Esophagus muscularis mucosa (tissue), 4 donors: ENCODE results near the gene GDF2. TPM values are rescaled to one million over a fixed set of nuclear protein-coding genes. Genes with fewer than 3 reads are reported as not detected.

Experiments used
- DNase-seq: peaks from one replicate; pipeline ENCODE4 v3.0.0-alpha.2; 2017; ENCODE audit errors: extremely low spot score
- H3K27ac ChIP-seq, 4 donors: fragments of 200-600 bp; sonication (generic); replicated peaks in 1 of 4; 1 replicate in 3 of 4; 2 replicates in 1 of 4; pipeline ENCODE4 v1.5.1; 2016 to 2019; ENCODE audit warnings: mild to moderate bottlenecking in 1 of 4
- H3K27me3 ChIP-seq, 4 donors: fragments of 200-600 bp; sonication (generic); one replicate each; pipeline versions ENCODE4 v1.5.1 to v1.6.0; 2016 to 2019
- H3K36me3 ChIP-seq, 4 donors: fragments of 200-600 bp; sonication (generic); one replicate each; pipeline ENCODE4 v1.5.1; 2016 to 2019
- H3K4me1 ChIP-seq, 4 donors: fragments of 200-600 bp; sonication (generic); one replicate each; pipeline ENCODE4 v1.5.1; 2016 to 2019
- H3K4me3 ChIP-seq, 4 donors: fragments of 200-600 bp; sonication (generic); 1 replicate in 2 of 4; 2 replicates in 2 of 4; pipeline ENCODE4 v1.5.1; 2016 to 2019; ENCODE audit warnings: mild to moderate bottlenecking in 4 of 4, moderate library complexity in 1 of 4
- H3K9me3 ChIP-seq, 4 donors: fragments of 200-600 bp; sonication (generic); 1 replicate in 3 of 4; 2 replicates in 1 of 4; pipeline ENCODE4 v1.5.1; 2016 to 2019
- EP300 ChIP-seq: sonication (generic); formaldehyde crosslinking; IDR thresholded peaks from one replicate; pipeline ENCODE4 v1.6.1; 2017; ENCODE audit warnings: antibody characterized with exemption
- POLR2A ChIP-seq: fragments of 450-650 bp; IDR thresholded peaks from one replicate; pipeline ENCODE4 v1.6.1; 2017; ENCODE audit warnings: antibody characterized with exemption, moderate library complexity, mild to moderate bottlenecking, low read depth
- POLR2AphosphoS5 ChIP-seq, 2 donors: sonication (generic); formaldehyde crosslinking; IDR thresholded peaks; one replicate each; pipeline ENCODE4 v1.6.1; 2017; ENCODE audit warnings: antibody characterized with exemption in 2 of 2
- WGBS: methylation state at CpG from one replicate; pipeline ENCODE4 v1.1.5; 2018; 5-methylcytosine and 5-hydroxymethylcytosine counted together
- intact Hi-C: fragments of 100-400 bp; cut with DNase I; formaldehyde crosslinking; loops from one replicate; pipeline ENCODE4 v1.15.1; 2023
- total RNA-seq, 4 donors: library from RNA; depleted of rRNA; stranded (reverse); fragments of >200 nt; gene quantifications; one replicate each; pipeline versions ENCODE4 v1.1.0 to v1.2.1, GENCODE V29; 2016
- TF ChIP-seq, protein P1 (sequence below), 3 experiments: fragments of 200-600 bp in 2 of 3; fragments of 450-650 bp in 1 of 3; sonication (generic) in 2 of 3; IDR thresholded peaks; one replicate each; pipeline ENCODE4 v1.5.1; 2017 to 2019; ENCODE audit warnings: antibody characterized with exemption in 3 of 3, mild to moderate bottlenecking in 2 of 3, moderate library complexity in 1 of 3

GDF2 gene
- total RNA-seq, 4 donors from 2014 or later, result not detected

DNA sequence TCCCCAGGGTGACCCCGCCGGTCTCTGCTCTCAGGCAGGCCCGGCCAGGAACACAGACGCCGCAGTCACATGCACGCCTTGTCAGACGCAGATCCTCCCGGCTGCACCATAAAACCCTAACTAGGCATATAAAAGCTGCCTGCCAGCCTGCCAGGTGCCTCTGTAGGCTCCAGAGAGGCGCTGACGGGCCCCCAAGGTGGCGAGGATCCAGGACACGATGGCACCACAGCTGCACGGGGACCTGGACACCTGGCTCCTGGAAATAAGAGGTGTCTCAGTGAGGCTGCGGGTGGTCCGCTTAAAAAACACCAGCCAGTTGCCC, 44.1 kb upstream of the GDF2 start:
- no peak for DNase-seq
- no peaks in the 10 kb centered on the region for H3K4me1 ChIP-seq
- peaks cover 0 to 5% (median 2%) of the 10 kb centered on the region in 4 donors for H3K9me3 ChIP-seq
- no peaks in the 10 kb centered on the region for H3K36me3 ChIP-seq
- 93% methylated on average over 12 of the region's 15 CpGs for WGBS
- no peak overlapping the region for H3K4me3 ChIP-seq
- TF ChIP-seq EP300 (no peak), POLR2AphosphoS5 (IDR thresholded peaks at IDR 0.05) (no peak), POLR2A (no peak)
- TF ChIP-seq, protein P1, sequence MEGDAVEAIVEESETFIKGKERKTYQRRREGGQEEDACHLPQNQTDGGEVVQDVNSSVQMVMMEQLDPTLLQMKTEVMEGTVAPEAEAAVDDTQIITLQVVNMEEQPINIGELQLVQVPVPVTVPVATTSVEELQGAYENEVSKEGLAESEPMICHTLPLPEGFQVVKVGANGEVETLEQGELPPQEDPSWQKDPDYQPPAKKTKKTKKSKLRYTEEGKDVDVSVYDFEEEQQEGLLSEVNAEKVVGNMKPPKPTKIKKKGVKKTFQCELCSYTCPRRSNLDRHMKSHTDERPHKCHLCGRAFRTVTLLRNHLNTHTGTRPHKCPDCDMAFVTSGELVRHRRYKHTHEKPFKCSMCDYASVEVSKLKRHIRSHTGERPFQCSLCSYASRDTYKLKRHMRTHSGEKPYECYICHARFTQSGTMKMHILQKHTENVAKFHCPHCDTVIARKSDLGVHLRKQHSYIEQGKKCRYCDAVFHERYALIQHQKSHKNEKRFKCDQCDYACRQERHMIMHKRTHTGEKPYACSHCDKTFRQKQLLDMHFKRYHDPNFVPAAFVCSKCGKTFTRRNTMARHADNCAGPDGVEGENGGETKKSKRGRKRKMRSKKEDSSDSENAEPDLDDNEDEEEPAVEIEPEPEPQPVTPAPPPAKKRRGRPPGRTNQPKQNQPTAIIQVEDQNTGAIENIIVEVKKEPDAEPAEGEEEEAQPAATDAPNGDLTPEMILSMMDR (IDR thresholded peaks at IDR 0.05), result no peak
- no peak overlapping the region for H3K27ac ChIP-seq
- intact Hi-C loops, result no loop called here
- peaks cover 0 to 2% (median 0%) of the 10 kb centered on the region in 4 donors for H3K27me3 ChIP-seq

DNA sequence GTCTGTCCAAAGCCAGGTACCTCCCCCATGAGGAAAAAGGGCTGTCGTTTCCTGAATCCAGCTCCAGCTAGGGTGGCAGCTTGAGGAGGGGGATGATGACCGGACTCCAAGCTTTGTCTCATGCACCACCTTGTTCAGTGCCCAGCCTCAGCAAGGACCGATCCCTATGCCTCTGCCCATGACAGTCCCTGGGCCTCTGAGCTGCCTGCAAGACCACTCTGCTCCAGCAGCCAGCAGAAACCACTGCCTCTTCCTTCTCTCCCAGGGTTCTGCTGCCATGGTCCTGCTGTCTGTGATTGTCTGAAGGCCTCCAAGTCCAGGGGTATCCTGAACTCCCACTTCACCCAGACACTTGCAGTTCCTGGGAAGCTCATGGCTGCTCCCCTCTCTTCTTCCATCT, 43.5 kb upstream of the GDF2 start:
- DNase-seq, result no peak
- WGBS, result 92% methylated on average over 2 of the region's 3 CpGs
- Histone ChIP-seq H3K27me3 (peaks cover 0 to 4% (median 0%) of the 10 kb centered on the region in 4 donors), H3K4me3 (no peak overlapping the region), H3K9me3 (no peaks in the 10 kb centered on the region), H3K4me1 (no peaks in the 10 kb centered on the region), H3K36me3 (no peaks in the 10 kb centered on the region), H3K27ac (no peak overlapping the region)
- intact Hi-C loops, result no loop called here
- TF ChIP-seq, protein P1 (IDR thresholded peaks at IDR 0.05), result no peak
- TF ChIP-seq POLR2A (no peak), EP300 (no peak)

DNA sequence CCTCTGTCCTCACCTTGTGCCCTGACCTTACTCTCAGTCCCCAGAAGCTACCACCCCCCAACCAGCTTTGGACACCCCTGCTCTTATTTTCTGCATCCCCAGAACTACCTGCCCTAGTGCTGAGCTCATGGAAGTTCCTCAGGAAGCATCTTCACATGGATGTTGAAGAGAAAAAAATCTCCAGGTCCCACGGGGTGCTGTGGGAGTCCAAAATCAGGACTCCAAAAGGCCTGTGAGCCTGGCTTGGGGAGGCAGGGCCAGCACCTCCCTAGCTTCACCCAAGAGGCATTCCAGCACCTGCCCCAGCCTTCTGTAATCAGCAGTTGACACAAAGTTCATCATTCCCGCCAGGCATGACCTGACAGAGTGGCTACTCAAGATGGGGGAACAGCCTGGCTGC, 43.0 kb upstream of the GDF2 start:
- 88% methylated on average over 1 of the region's 2 CpGs for WGBS
- no peaks in the 10 kb centered on the region for H3K36me3 ChIP-seq
- TF ChIP-seq, protein P1 (IDR thresholded peaks at IDR 0.05), result no peak
- TF ChIP-seq POLR2A, result no peak
- no peak for TF ChIP-seq POLR2AphosphoS5 (IDR thresholded peaks at IDR 0.05)
- H3K9me3 ChIP-seq, result no peaks in the 10 kb centered on the region
- no peak overlapping the region for H3K27ac ChIP-seq
- no peaks in the 10 kb centered on the region for H3K4me1 ChIP-seq
- intact Hi-C loops, result no loop called here
- H3K27me3 ChIP-seq, result peaks cover 0 to 4% (median 0%) of the 10 kb centered on the region in 4 donors
- DNase-seq, result no peak
- no peak overlapping the region for H3K4me3 ChIP-seq

DNA sequence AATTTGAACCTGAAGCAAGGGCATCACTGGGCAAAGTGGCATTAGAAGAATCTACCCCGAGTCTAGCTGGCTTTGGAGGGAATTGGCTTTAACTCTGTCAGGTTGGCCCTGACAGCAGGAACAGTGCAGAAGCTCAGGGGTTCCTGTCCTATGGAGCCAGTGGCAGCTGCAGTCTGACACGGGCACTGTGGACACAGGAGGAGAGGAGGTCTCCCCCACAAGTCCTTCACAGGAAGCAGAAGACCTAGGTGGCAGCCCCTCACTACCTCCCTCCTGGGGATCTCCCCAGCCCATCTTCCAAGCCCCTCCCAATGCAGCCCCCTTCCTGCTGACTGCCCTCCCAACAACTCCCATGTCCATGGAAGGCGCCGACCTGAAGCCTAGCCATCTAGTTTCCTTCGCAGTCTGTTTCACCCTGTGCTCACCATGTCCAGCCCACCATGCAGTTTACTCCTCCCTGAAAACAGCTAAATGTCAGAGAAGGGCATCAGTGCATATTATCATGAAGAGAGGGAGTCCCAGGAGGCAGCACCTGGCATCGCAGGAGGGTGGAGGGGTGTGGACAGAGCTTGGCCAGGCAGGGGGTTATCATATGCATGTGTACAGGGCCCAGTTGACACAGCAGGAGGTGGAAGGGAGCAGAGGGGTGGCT, 40.1 kb upstream of the GDF2 start:
- H3K4me3 ChIP-seq, result no peak overlapping the region
- intact Hi-C loops, result no loop called here
- no peaks in the 10 kb centered on the region for H3K4me1 ChIP-seq
- no peak overlapping the region for H3K27ac ChIP-seq
- H3K27me3 ChIP-seq, result peaks cover 0 to 10% (median 0%) of the 10 kb centered on the region in 4 donors
- no peaks in the 10 kb centered on the region for H3K36me3 ChIP-seq
- WGBS, result 84% methylated on average over 6 of the region's 6 CpGs
- TF ChIP-seq POLR2A (no peak), EP300 (no peak), POLR2AphosphoS5 (IDR thresholded peaks at IDR 0.05) (no peak)
- TF ChIP-seq, protein P1 (IDR thresholded peaks at IDR 0.05), result no peak
- DNase-seq, result no peak
- no peaks in the 10 kb centered on the region for H3K9me3 ChIP-seq

DNA sequence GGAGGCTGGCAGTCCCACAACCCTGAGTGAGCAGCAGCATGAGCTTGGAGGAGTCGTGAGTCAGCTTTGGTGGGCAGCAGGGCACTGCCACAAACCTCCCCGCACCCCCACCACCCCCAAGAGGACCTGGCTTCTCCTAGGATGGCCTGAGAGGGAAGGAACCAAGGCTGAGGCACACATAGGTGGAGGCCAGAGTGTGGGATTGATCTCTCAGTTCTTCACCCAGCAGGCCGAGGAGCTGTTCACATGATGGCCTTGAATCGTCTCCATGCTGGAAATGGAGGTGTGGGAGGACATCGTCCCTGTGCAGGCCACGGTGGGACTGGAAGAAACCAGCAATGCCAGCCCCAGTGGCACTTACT, 39.6 kb upstream of the GDF2 start:
- H3K27me3 ChIP-seq, result peaks cover 0 to 11% (median 0%) of the 10 kb centered on the region in 4 donors
- H3K4me3 ChIP-seq, result no peak overlapping the region
- TF ChIP-seq EP300 (no peak), POLR2AphosphoS5 (IDR thresholded peaks at IDR 0.05) (no peak), POLR2A (no peak)
- TF ChIP-seq, protein P1 (IDR thresholded peaks at IDR 0.05), result no peak
- no peaks in the 10 kb centered on the region for H3K36me3 ChIP-seq
- DNase-seq, result no peak
- H3K9me3 ChIP-seq, result no peaks in the 10 kb centered on the region
- H3K27ac ChIP-seq, result no peak overlapping the region
- WGBS, result 88% methylated on average over 5 of the region's 6 CpGs
- peaks cover 0 to 4% (median 0%) of the 10 kb centered on the region in 4 donors for H3K4me1 ChIP-seq
- intact Hi-C loops, result no loop called here
